ENCODE results near the gene CTDP1. TPM values are rescaled to one million over a fixed set of nuclear protein-coding genes. Genes with fewer than 3 reads are reported as not detected.

The CTDP1 gene
- total RNA-seq, 1 experiment from 2014 or later, result 22.5 TPM

GRCh38 chr18:79715280-79715679 is 35.7 kb downstream of the CTDP1 start:
- Histone ChIP-seq H3K36me3 (ENCODE audit: insufficient read depth, low read length, poor library complexity, severe bottlenecking) (no peaks in the 10 kb centered on the region), H3K27me3 (replicated peaks; ENCODE audit: insufficient read depth, low read depth, low read length, poor library complexity) (no peaks in the 10 kb centered on the region), H3K9me3 (ENCODE audit: low read depth, low read length, poor library complexity, severe bottlenecking) (no peaks in the 10 kb centered on the region), H3K27ac (ENCODE audit: low read depth, low read length, poor library complexity, severe bottlenecking) (no peak overlapping the region), H3K4me1 (ENCODE audit: insufficient read depth, low read length, poor library complexity, severe bottlenecking) (no peaks in the 10 kb centered on the region), H3K4me3 (ENCODE audit: low read depth, low read length, poor library complexity, severe bottlenecking) (no peak overlapping the region)
- TF ChIP-seq CTCF (conservative IDR thresholded peaks at IDR 0.05; ENCODE audit: low read depth, low read length), result no peak
- no peak for TF ChIP-seq EZH2 (IDR thresholded peaks at IDR 0.05; ENCODE audit: borderline replicate concordance, low read depth, low read length, poor library complexity, severe bottlenecking)
- intact Hi-C loops (cut with micrococcal nuclease; ENCODE audit: unreplicated experiment), result no loop called here
- no TSS peak for BruUV-seq (replicated peaks)
- DNase-seq (ENCODE audit: low spot score), result no peak
- CTCF ChIA-PET, result no interaction called here
- POLR2A ChIA-PET (ENCODE audit: low non-redundant PET), result no interaction called here

DNA sequence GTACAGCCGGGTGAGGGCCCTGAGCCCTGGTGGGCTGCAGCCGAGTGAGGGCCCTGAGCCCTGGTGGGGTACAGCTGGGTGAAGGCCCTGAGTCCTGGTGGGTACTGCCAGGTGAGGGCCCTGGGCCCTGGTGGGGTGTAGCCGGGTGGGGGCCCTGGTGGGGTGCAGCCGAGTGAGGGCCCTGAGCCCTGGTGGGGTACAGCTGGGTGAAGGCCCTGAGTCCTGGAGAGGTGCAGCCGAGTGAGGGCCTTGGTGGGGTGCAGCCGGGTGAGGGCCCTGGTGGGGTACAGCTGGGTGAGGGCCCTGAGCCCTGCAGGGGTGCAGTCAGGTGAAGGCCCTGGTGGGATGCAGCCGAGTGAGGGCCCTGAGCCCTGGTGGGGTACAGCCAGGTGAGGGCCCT is 37.5 kb downstream of the CTDP1 start:
- DNase-seq (ENCODE audit: low spot score), result no peak
- POLR2A ChIA-PET (ENCODE audit: low non-redundant PET), result no interaction called here
- intact Hi-C loops (cut with micrococcal nuclease; ENCODE audit: unreplicated experiment), result no loop called here
- no peaks in the 10 kb centered on the region for H3K9me3 ChIP-seq (ENCODE audit: low read depth, low read length, poor library complexity, severe bottlenecking)
- no peak overlapping the region for H3K4me3 ChIP-seq (ENCODE audit: low read depth, low read length, poor library complexity, severe bottlenecking)
- no peaks in the 10 kb centered on the region for H3K36me3 ChIP-seq (ENCODE audit: insufficient read depth, low read length, poor library complexity, severe bottlenecking)
- H3K27ac ChIP-seq (ENCODE audit: low read depth, low read length, poor library complexity, severe bottlenecking), result no peak overlapping the region
- H3K27me3 ChIP-seq (replicated peaks; ENCODE audit: insufficient read depth, low read depth, low read length, poor library complexity), result no peaks in the 10 kb centered on the region
- H3K4me1 ChIP-seq (ENCODE audit: insufficient read depth, low read length, poor library complexity, severe bottlenecking), result no peaks in the 10 kb centered on the region
- CTCF ChIA-PET, result no interaction called here
- TF ChIP-seq EZH2 (IDR thresholded peaks at IDR 0.05; ENCODE audit: borderline replicate concordance, low read depth, low read length, poor library complexity, severe bottlenecking), result no peak
- no peak for TF ChIP-seq CTCF (conservative IDR thresholded peaks at IDR 0.05; ENCODE audit: low read depth, low read length)
- BruUV-seq (replicated peaks), result no TSS peak

- no TSS peak for BruUV-seq (replicated peaks)
- no peak overlapping the region for H3K27ac ChIP-seq (ENCODE audit: low read depth, low read length, poor library complexity, severe bottlenecking)
- H3K27me3 ChIP-seq (replicated peaks; ENCODE audit: insufficient read depth, low read depth, low read length, poor library complexity), result no peaks in the 10 kb centered on the region
- H3K36me3 ChIP-seq (ENCODE audit: insufficient read depth, low read length, poor library complexity, severe bottlenecking), result no peaks in the 10 kb centered on the region
- no peak overlapping the region for H3K4me3 ChIP-seq (ENCODE audit: low read depth, low read length, poor library complexity, severe bottlenecking)
- ChIA-PET POLR2A (ENCODE audit: low non-redundant PET) (no interaction called here), CTCF (no interaction called here)
- no peaks in the 10 kb centered on the region for H3K9me3 ChIP-seq (ENCODE audit: low read depth, low read length, poor library complexity, severe bottlenecking)
- intact Hi-C loops (cut with micrococcal nuclease; ENCODE audit: unreplicated experiment), result no loop called here
- TF ChIP-seq CTCF (conservative IDR thresholded peaks at IDR 0.05; ENCODE audit: low read depth, low read length), result no peak
- TF ChIP-seq EZH2 (IDR thresholded peaks at IDR 0.05; ENCODE audit: borderline replicate concordance, low read depth, low read length, poor library complexity, severe bottlenecking), result no peak
- no peak for DNase-seq (ENCODE audit: low spot score)
- no peaks in the 10 kb centered on the region for H3K4me1 ChIP-seq (ENCODE audit: insufficient read depth, low read length, poor library complexity, severe bottlenecking)
Observed at GRCh38 chr18:79717555-79718074, 38.0 kb downstream of the CTDP1 start.

Measured in A673 (cell line).